IMR-90 (cell line): ENCODE measurements around the gene ANKRD9. TPM values are rescaled to one million over a fixed set of nuclear protein-coding genes. Genes with fewer than 3 reads are reported as not detected.

Source experiments
- ATAC-seq: fragments of 200-7000 bp; cut with Tn5 transposase; 2 replicates; pipeline ENCODE4 v1.9.1; 2020; ENCODE audit warnings: low read depth, mild to moderate bottlenecking, moderate library complexity
- BruUV-seq: library from RNA; stranded (reverse); fragments of 400-500 nt; replicated peaks from 2 replicates; lab custom pipeline; 2021; lab: Mats Ljungman, UMichigan
- CTCF ChIA-PET: fragments of 300-600 bp; formaldehyde crosslinking; extraction: SDS; loops from one replicate; lab custom pipeline; 2021; ENCODE audit warnings: antibody characterized with exemption; lab: Yijun Ruan, JAX
- POLR2A ChIA-PET: fragments of 300-600 bp; sonication (Branson Sonifier 250); formaldehyde crosslinking; loops from one replicate; lab custom pipeline; 2022; ENCODE audit warnings: antibody characterized with exemption; ENCODE audit not compliant: unreplicated experiment; lab: Charles Lee
- DNase-seq: peaks from one replicate; pipeline ENCODE4 v3.0.0; 2013
- H2AFZ ChIP-seq: replicated peaks from 2 replicates; pipeline ENCODE3; 2013; ENCODE audit warnings: low read length, mild to moderate bottlenecking; ENCODE audit not compliant: poor library complexity
- H2AK5ac ChIP-seq: 2 replicates; pipeline ENCODE4 v1.6.1; 2013; ENCODE audit warnings: low read depth, low read length, inconsistent platforms
- H2AK9ac ChIP-seq: replicated peaks from 2 replicates; pipeline ENCODE3; 2013; ENCODE audit warnings: mild to moderate bottlenecking, low read depth, low read length, moderate library complexity; ENCODE audit not compliant: poor library complexity
- H2BK120ac ChIP-seq: 2 replicates; pipeline ENCODE4 v1.6.1; 2013; ENCODE audit warnings: low read depth, low read length, inconsistent platforms
- H2BK15ac ChIP-seq: 3 replicates; pipeline ENCODE4 v1.6.1; 2013; ENCODE audit warnings: low read depth, low read length, inconsistent platforms
- H2BK20ac ChIP-seq: 2 replicates; pipeline ENCODE4 v1.6.1; 2013; ENCODE audit warnings: low read depth, mild to moderate bottlenecking, inconsistent platforms, low read length, moderate library complexity
- H2BK5ac ChIP-seq: 2 replicates; pipeline ENCODE4 v1.6.1; 2013; ENCODE audit warnings: mild to moderate bottlenecking, low read depth, low read length, inconsistent platforms; ENCODE audit not compliant: poor library complexity, severe bottlenecking
- H3K14ac ChIP-seq: replicated peaks from 2 replicates; pipeline ENCODE4 v1.6.1; 2013; ENCODE audit warnings: low read depth, low read length, inconsistent platforms
- H3K18ac ChIP-seq: 2 replicates; pipeline ENCODE4 v1.6.1; 2013; ENCODE audit warnings: low read depth, low read length, control low read depth
- H3K23ac ChIP-seq: 2 replicates; pipeline ENCODE4 v1.6.1; 2013; ENCODE audit warnings: low read depth, low read length, inconsistent platforms
- H3K27ac ChIP-seq: 2 replicates; pipeline ENCODE4 v1.5.1; 2013; ENCODE audit warnings: mild to moderate bottlenecking, control low read depth, low read length; ENCODE audit not compliant: insufficient read depth
- H3K27me3 ChIP-seq: 2 replicates; pipeline ENCODE4 v1.6.1; 2013; ENCODE audit warnings: low read length; ENCODE audit not compliant: control insufficient read depth, insufficient read depth
- H3K36me3 ChIP-seq: 2 replicates; pipeline ENCODE4 v1.6.1; 2013; ENCODE audit warnings: low read length, mixed read lengths; ENCODE audit not compliant: control insufficient read depth, insufficient read depth
- H3K4ac ChIP-seq: 2 replicates; pipeline ENCODE4 v1.6.1; 2013; ENCODE audit warnings: low read depth, low read length, inconsistent platforms
- H3K4me1 ChIP-seq: 2 replicates; pipeline ENCODE4 v1.6.1; 2013; ENCODE audit warnings: low read length, mixed read lengths; ENCODE audit not compliant: control insufficient read depth, insufficient read depth
- H3K4me2 ChIP-seq: 2 replicates; pipeline ENCODE4 v1.6.1; 2013; ENCODE audit warnings: low read depth, mild to moderate bottlenecking, control low read depth, low read length, moderate library complexity
- H3K4me3 ChIP-seq: 2 replicates; pipeline ENCODE4 v1.5.1; 2013; ENCODE audit warnings: low read depth, mild to moderate bottlenecking, control low read depth, low read length, moderate library complexity; ENCODE audit not compliant: insufficient read depth
- H3K56ac ChIP-seq: 2 replicates; pipeline ENCODE4 v1.6.1; 2013; ENCODE audit warnings: low read length, inconsistent platforms; ENCODE audit not compliant: insufficient read depth; ENCODE audit errors: extremely low read depth
- H3K79me1 ChIP-seq, 2 experiments: 2 replicates each; pipeline ENCODE4 v1.6.1; 2013; ENCODE audit warnings: low read length in 2 of 2, inconsistent platforms in 1 of 2, low read depth in 1 of 2
- H3K9ac ChIP-seq: 2 replicates; pipeline ENCODE4 v1.6.1; 2013; ENCODE audit warnings: low read depth, low read length, control low read depth
- H3K9me1 ChIP-seq: 2 replicates; pipeline ENCODE4 v1.6.1; 2013; ENCODE audit warnings: low read length, inconsistent platforms; ENCODE audit not compliant: insufficient read depth
- H3K9me3 ChIP-seq: 2 replicates; pipeline ENCODE4 v1.6.1; 2013; ENCODE audit warnings: low read length; ENCODE audit not compliant: control insufficient read depth, insufficient read depth
- H4K20me1 ChIP-seq: 2 replicates; pipeline ENCODE4 v1.6.1; 2013; ENCODE audit warnings: low read length, inconsistent platforms; ENCODE audit not compliant: insufficient read depth
- H4K5ac ChIP-seq: 2 replicates; pipeline ENCODE4 v1.6.1; 2013; ENCODE audit warnings: mild to moderate bottlenecking, low read depth, low read length, control low read depth
- H4K8ac ChIP-seq, 2 experiments: 2 replicates each; pipeline ENCODE4 v1.6.1; 2013; ENCODE audit warnings: low read depth in 2 of 2, low read length in 2 of 2, control low read depth in 1 of 2, inconsistent platforms in 1 of 2
- H4K91ac ChIP-seq: 2 replicates; pipeline ENCODE4 v1.6.1; 2013; ENCODE audit warnings: low read depth, low read length, inconsistent platforms; ENCODE audit not compliant: insufficient read depth
- BHLHE40 ChIP-seq: fragments of 150-350 bp; IDR thresholded peaks from 2 replicates; pipeline ENCODE4 v1.6.1; 2016; ENCODE audit warnings: mild to moderate bottlenecking, low read depth, low read length
- CEBPB ChIP-seq: IDR thresholded peaks from 2 replicates; pipeline ENCODE4 v1.6.1; 2012; ENCODE audit warnings: low read depth, low read length, improper control_type of control experiment
- CHD1 ChIP-seq: IDR thresholded peaks from 2 replicates; pipeline ENCODE4 v1.6.1; 2012; ENCODE audit warnings: low read depth, low read length, improper control_type of control experiment
- CTCF ChIP-seq: conservative IDR thresholded peaks from 2 replicates; pipeline ENCODE4 v1.5.1; 2012; ENCODE audit warnings: mild to moderate bottlenecking, low read depth, low read length, improper control_type of control experiment
- ELK1 ChIP-seq: fragments of 150-350 bp; IDR thresholded peaks from 2 replicates; pipeline ENCODE4 v1.6.1; 2016; ENCODE audit warnings: low read depth, mild to moderate bottlenecking, low read length, moderate library complexity, borderline replicate concordance
- FOS ChIP-seq: fragments of 150-350 bp; IDR thresholded peaks from 2 replicates; pipeline ENCODE4 v1.6.1; 2016; ENCODE audit warnings: low read depth, low read length
- MAFK ChIP-seq: IDR thresholded peaks from 2 replicates; pipeline ENCODE4 v1.6.1; 2012; ENCODE audit warnings: low read depth, low read length, improper control_type of control experiment
- MAZ ChIP-seq: IDR thresholded peaks from 2 replicates; pipeline ENCODE4 v1.6.1; 2012; ENCODE audit warnings: low read depth, mild to moderate bottlenecking, low read length, improper control_type of control experiment, moderate library complexity, borderline replicate concordance
- MXI1 ChIP-seq: IDR thresholded peaks from 2 replicates; pipeline ENCODE4 v1.6.1; 2012; ENCODE audit warnings: low read depth, mild to moderate bottlenecking, low read length, moderate library complexity, borderline replicate concordance
- NFE2L2 ChIP-seq: fragments of 150-350 bp; IDR thresholded peaks from 2 replicates; pipeline ENCODE4 v1.6.1; 2016; ENCODE audit warnings: low read depth, mild to moderate bottlenecking, low read length
- POLR2A ChIP-seq: IDR thresholded peaks from 2 replicates; pipeline ENCODE4 v1.6.1; 2012; ENCODE audit warnings: mild to moderate bottlenecking, low read depth, low read length
- RAD21 ChIP-seq: IDR thresholded peaks from 2 replicates; pipeline ENCODE4 v1.6.1; 2012; ENCODE audit warnings: low read length, improper control_type of control experiment
- RCOR1 ChIP-seq: IDR thresholded peaks from 2 replicates; pipeline ENCODE4 v1.6.1; 2012; ENCODE audit warnings: mild to moderate bottlenecking, low read length, improper control_type of control experiment; ENCODE audit not compliant: insufficient replicate concordance
- RFX5 ChIP-seq: IDR thresholded peaks from 2 replicates; pipeline ENCODE4 v1.8.0; 2012; ENCODE audit warnings: low read depth, mild to moderate bottlenecking, low read length, moderate library complexity
- SMC3 ChIP-seq: fragments of 150-350 bp; IDR thresholded peaks from 2 replicates; pipeline ENCODE4 v1.6.1; 2016; ENCODE audit warnings: low read depth, mild to moderate bottlenecking, antibody characterized with exemption, low read length, moderate library complexity
- WGBS, 2 experiments: methylation state at CpG; one replicate each; pipeline versions ENCODE4 v1.1.5 to v1.1.7; 2013; ENCODE audit warnings: missing lambda C conversion rate in 2 of 2; ENCODE audit not compliant: insufficient read length in 1 of 2; ENCODE audit errors: extremely low coverage in 2 of 2; 5-methylcytosine and 5-hydroxymethylcytosine counted together
- dilution Hi-C: fragments of 300-500 bp; cut with HindIII; formaldehyde crosslinking; loops from one replicate; pipeline ENCODE4 v1.14.3; 2018; ENCODE audit warnings: low sequenced_read_pairs; ENCODE audit not compliant: unreplicated experiment
- in situ Hi-C: fragments of 300-500 bp; cut with MboI; formaldehyde crosslinking; loops from 3 replicates; pipeline ENCODE4 v1.14.3; 2019; ENCODE audit warnings: low sequenced_read_pairs, inconsistent platforms, mixed read lengths
- intact Hi-C: fragments of 100-400 bp; cut with micrococcal nuclease; formaldehyde crosslinking; loops from 2 replicates; pipeline ENCODE4 v1.10.0; 2022
- polyA plus RNA-seq, 3 experiments: library from polyadenylated mRNA; depleted of rRNA; stranded (reverse); fragments of >200 nt; gene quantifications; 2 replicates each; pipeline ENCODE4 v1.2.3, GENCODE V29; 2012; ENCODE audit warnings: low replicate concordance in 1 of 3
- total RNA-seq: library from RNA; depleted of rRNA; stranded (reverse); fragments of >200 nt; gene quantifications from 2 replicates; pipeline ENCODE4 v1.2.3, GENCODE V29; 2012

The ANKRD9 gene
- total and polyA plus RNA-seq, 2 of the 4 experiments (the other 2 are of a cell fraction): 3.9 to 15.7 TPM

- dilution Hi-C loops: no loop called here
- in situ Hi-C loops: no loop called here
- ATAC-seq: peak; percentile 57
- Histone ChIP-seq H4K8ac (no peak overlapping the region), H3K36me3 (no peaks in the 10 kb centered on the region), H2BK5ac (no peak overlapping the region), H3K23ac (no peak overlapping the region), H3K9ac (no peak overlapping the region), H3K14ac (no peak overlapping the region), H3K27ac (no peak overlapping the region), H2AK9ac (no peak overlapping the region), H3K4ac (no peak overlapping the region), H3K56ac (no peak overlapping the region), H4K5ac (no peak overlapping the region; the same call in 1 of the 2 replicates), H2BK15ac (no peak overlapping the region), H3K4me3 (no peak overlapping the region), H4K91ac (no peak overlapping the region), H2BK120ac (no peak overlapping the region), H3K9me1 (no peaks in the 10 kb centered on the region; the same call in 1 of the 2 replicates), H3K4me1 (peaks cover 7% of the 10 kb centered on the region; the same call in 1 of the 2 replicates), H3K79me1 (no peaks in the 10 kb centered on the region), H3K4me2 (no peak overlapping the region), H2AK5ac (peak overlapping the region; percentile 12; the same call in 1 of the 2 replicates), H4K20me1 (no peaks in the 10 kb centered on the region), H3K27me3 (peaks cover 8% of the 10 kb centered on the region; the same call in 1 of the 2 replicates), H2BK20ac (no peak overlapping the region), H3K18ac (no peak overlapping the region), H2AFZ (peak overlapping the region; percentile 57), H3K9me3 (no peaks in the 10 kb centered on the region)
- BruUV-seq: no TSS peak
- intact Hi-C loops: no loop called here
- POLR2A ChIA-PET: no interaction called here
- CTCF ChIA-PET: no interaction called here
- no CpG with 5 or more reads among the region's 17 CpGs for WGBS, 2 experiments
- DNase-seq: peak; percentile 58
- TF ChIP-seq SMC3 (no peak), POLR2A (no peak), RFX5 (no peak), RAD21 (no peak), CTCF (no peak), NFE2L2 (no peak), MAZ (no peak), MAFK (no peak), CHD1 (no peak), FOS (no peak), CEBPB (no peak), BHLHE40 (no peak), RCOR1 (no peak), MXI1 (no peak), ELK1 (no peak)
These were observed 30.2 kb upstream of the ANKRD9 start for GRCh38 chr14:102539544-102540314.
